ENCODE measurements around the gene CXCR4. TPM values are rescaled to one million over a fixed set of nuclear protein-coding genes. Genes with fewer than 3 reads are reported as not detected.

CXCR4 gene
- total and polyA plus RNA-seq, 2 donors (not counting 1 experiment from before 2014, with no cell fraction given), result 1,832 to 2,119 TPM

GRCh38 chr2:136141510-136142149, 23.7 kb upstream of the CXCR4 start:
- Mint-ChIP-seq H3K4me3 (peak overlapping the region; percentile 2), H3K27me3 (no peaks in the 10 kb centered on the region), H3K9me3 (ENCODE audit: insufficient read depth) (no peaks in the 10 kb centered on the region), H3K4me1 (peaks cover 62% of the 10 kb centered on the region), H3K27ac (peak overlapping the region; percentile 54)
- peaks cover 23% of the 10 kb centered on the region for H3K79me2 ChIP-seq (ENCODE audit: control insufficient read depth, insufficient read depth, low read length)
- ChIA-PET CTCF (interaction anchor here (0.6 to 2.0 kb wide), 3 partner anchors 22 to 59 kb away, joined by 3 to 4 read pairs (median 3); no protein-coding TSS in a partner anchor), POLR2A (interaction anchor here (0.5 to 1.6 kb wide), 5 partner anchors 11 to 97 kb away, joined by 3 to 6 read pairs (median 3); no protein-coding TSS in a partner anchor)
- H3K4me2 ChIP-seq (replicated peaks; ENCODE audit: low read depth, low read length, poor library complexity, severe bottlenecking), result peak overlapping the region; percentile 43
- H3K27me3 ChIP-seq (replicated peaks in 1 of 4; ENCODE audit: control extremely low read depth in 1 of 4, control insufficient read depth in 3 of 4, insufficient read depth in 4 of 4, low read length in 3 of 4), result no peaks in the 10 kb centered on the region
- H3K36me3 ChIP-seq (replicated peaks in 1 of 2; ENCODE audit: control extremely low read depth in 1 of 2, control insufficient read depth in 1 of 2, extremely low read depth in 1 of 2, insufficient read depth in 2 of 2, low read length in 1 of 2), result no peaks in the 10 kb centered on the region
- TF ChIP-seq CTCF (IDR thresholded peaks at IDR 0.05), result no peak
- TF ChIP-seq EZH2 (IDR thresholded peaks at IDR 0.05; ENCODE audit: borderline replicate concordance, insufficient read depth, low read depth, low read length, poor library complexity, severe bottlenecking), result no peak
- peak overlapping the region; percentile 59 for H2AFZ ChIP-seq (ENCODE audit: insufficient read depth, low read depth, low read length, poor library complexity, severe bottlenecking)
- ATAC-seq (ENCODE audit: low read depth), result no peak
- no peak for DNase-seq
- H3K4me1 ChIP-seq (ENCODE audit: control insufficient read depth in 2 of 2, insufficient read depth in 2 of 2, low read length in 2 of 2), result peaks cover 62% of the 10 kb centered on the region in 2 donors
- peak overlapping the region in 1 of 5 experiments; percentile 18 for H3K4me3 ChIP-seq (ENCODE audit: control extremely low read depth in 1 of 5, extremely low read depth in 1 of 5, insufficient read depth in 1 of 5, low read depth in 2 of 5, low read length in 4 of 5)
- peak overlapping the region in 1 of 2 donors; percentile 98 for H3K27ac ChIP-seq (ENCODE audit: low read length in 2 of 2)
- no peak overlapping the region for H3K9ac ChIP-seq (ENCODE audit: low read length)
- no peaks in the 10 kb centered on the region for H4K20me1 ChIP-seq (ENCODE audit: control insufficient read depth, insufficient read depth, low read length, poor library complexity, severe bottlenecking)
- no peaks in the 10 kb centered on the region for H3K9me3 ChIP-seq (ENCODE audit: control extremely low read depth in 1 of 3, control insufficient read depth in 2 of 3, insufficient read depth in 1 of 3, low read length in 2 of 3)
- WGBS (ENCODE audit: insufficient coverage), result 5% methylated on average over 2 of the region's 7 CpGs
- intact Hi-C loops (cut with micrococcal nuclease), result no loop called here

- Mint-ChIP-seq H3K9me3 (ENCODE audit: insufficient read depth) (no peaks in the 10 kb centered on the region), H3K4me3 (peak overlapping the region; percentile 74), H3K27me3 (no peaks in the 10 kb centered on the region), H3K4me1 (peaks cover 80% of the 10 kb centered on the region), H3K27ac (peak overlapping the region; percentile 92)
- Histone ChIP-seq H3K4me2 (replicated peaks; ENCODE audit: low read depth, low read length, poor library complexity, severe bottlenecking) (peak overlapping the region; percentile 62), H3K9ac (ENCODE audit: low read length) (peak overlapping the region; percentile 18), H3K27me3 (replicated peaks in 1 of 4; ENCODE audit: control extremely low read depth in 1 of 4, control insufficient read depth in 3 of 4, insufficient read depth in 4 of 4, low read length in 3 of 4) (no peaks in the 10 kb centered on the region), H4K20me1 (ENCODE audit: control insufficient read depth, insufficient read depth, low read length, poor library complexity, severe bottlenecking) (no peaks in the 10 kb centered on the region), H3K9me3 (ENCODE audit: control extremely low read depth in 1 of 3, control insufficient read depth in 2 of 3, insufficient read depth in 1 of 3, low read length in 2 of 3) (no peaks in the 10 kb centered on the region), H3K4me3 (ENCODE audit: control extremely low read depth in 1 of 5, extremely low read depth in 1 of 5, insufficient read depth in 1 of 5, low read depth in 2 of 5, low read length in 4 of 5) (peak overlapping the region in 3 of 5 experiments; percentile 0 to 48 (median 8)), H3K4me1 (ENCODE audit: control insufficient read depth in 2 of 2, insufficient read depth in 2 of 2, low read length in 2 of 2) (peaks cover 79 to 82% of the 10 kb centered on the region in 2 donors), H2AFZ (ENCODE audit: insufficient read depth, low read depth, low read length, poor library complexity, severe bottlenecking) (no peak overlapping the region), H3K36me3 (replicated peaks in 1 of 2; ENCODE audit: control extremely low read depth in 1 of 2, control insufficient read depth in 1 of 2, extremely low read depth in 1 of 2, insufficient read depth in 2 of 2, low read length in 1 of 2) (no peaks in the 10 kb centered on the region), H3K27ac (ENCODE audit: low read length in 2 of 2) (peak overlapping the region; percentile 98 to 99), H3K79me2 (ENCODE audit: control insufficient read depth, insufficient read depth, low read length) (peaks cover 15% of the 10 kb centered on the region)
- ATAC-seq (ENCODE audit: low read depth), result peak; percentile 3
- CTCF ChIA-PET, result interaction anchor here (0.6 to 6.3 kb wide), 5 partner anchors 10 to 245 kb away, joined by 3 to 55 read pairs (median 4); no protein-coding TSS in a partner anchor
- peak; percentile 75 for DNase-seq
- POLR2A ChIA-PET, result interaction anchor here (0.7 to 15.5 kb wide), 6 partner anchors 17 to 116 kb away, joined by 3 to 405 read pairs (median 4); partner anchors contain the start of gene CXCR4
- TF ChIP-seq CTCF (IDR thresholded peaks at IDR 0.05), result no peak
- TF ChIP-seq EZH2 (IDR thresholded peaks at IDR 0.05; ENCODE audit: borderline replicate concordance, insufficient read depth, low read depth, low read length, poor library complexity, severe bottlenecking), result no peak
- intact Hi-C loops (cut with micrococcal nuclease), result loop anchor here (5.0 to 10.0 kb wide), 2 partner anchors 33 to 605 kb away; partner anchors contain the start of genes R3HDM1 and ZRANB3
- WGBS (ENCODE audit: insufficient coverage), result 10% methylated on average over 3 of the region's 3 CpGs
Measured at GRCh38 chr2:136139631-136140030, 21.7 kb upstream of the CXCR4 start.
